AG04450 (cell line): ENCODE results near the gene EGLN1. TPM values are rescaled to one million over a fixed set of nuclear protein-coding genes. Genes with fewer than 3 reads are reported as not detected.

Source experiments
- CTCF ChIA-PET: fragments of 300-600, 350-600 bp; formaldehyde crosslinking; extraction: SDS; loops from one replicate; lab custom pipeline; 2022; ENCODE audit warnings: antibody characterized with exemption, inconsistent platforms; lab: Charles Lee
- POLR2A ChIA-PET: fragments of 350-600 bp; formaldehyde crosslinking; extraction: SDS; loops from one replicate; lab custom pipeline; 2021; ENCODE audit warnings: antibody characterized with exemption, inconsistent platforms; lab: Yijun Ruan, JAX
- DNase-seq: peaks from one replicate; pipeline ENCODE4 v3.0.0-alpha.2; 2011; ENCODE audit warnings: low read depth, low spot score
- H3K27ac ChIP-seq: one replicate; pipeline ENCODE4 v1.5.1; 2012; ENCODE audit warnings: low read depth, low read length, control low read depth
- H3K27me3 ChIP-seq: one replicate; pipeline ENCODE4 v1.6.0; 2012; ENCODE audit warnings: low read length; ENCODE audit not compliant: control insufficient read depth, insufficient read depth
- H3K4me3 ChIP-seq: 2 replicates; pipeline ENCODE4 v1.5.1; 2011; ENCODE audit warnings: mild to moderate bottlenecking, low read depth, low read length, control low read depth
- H3K9me3 ChIP-seq: 2 replicates; pipeline ENCODE4 v1.5.1; 2012; ENCODE audit warnings: low read length; ENCODE audit not compliant: control insufficient read depth, insufficient read depth
- CTCF ChIP-seq: IDR thresholded peaks from 2 replicates; pipeline ENCODE4 v1.5.1; 2011; ENCODE audit warnings: low read depth, low read length, control low read depth, inconsistent platforms
- polyA plus RNA-seq: library from polyadenylated mRNA; depleted of rRNA; stranded (reverse); fragments of >200 nt; gene quantifications from 2 replicates; pipeline ENCODE4 v1.2.3, GENCODE V29; 2011

Gene EGLN1
- polyA plus RNA-seq, 1 experiment: 48.2 TPM

- POLR2A ChIA-PET: interaction anchor here (0.7 kb wide), 1 partner anchor 20 kb away, joined by 12 read pairs; the partner anchor contains the start of gene EXOC8
- peak; percentile 80 for TF ChIP-seq CTCF
- no peaks in the 10 kb centered on the region for H3K27me3 ChIP-seq
- H3K27ac ChIP-seq: no peak overlapping the region
- DNase-seq: no peak
- no peak overlapping the region for H3K4me3 ChIP-seq
- H3K9me3 ChIP-seq: no peaks in the 10 kb centered on the region
- CTCF ChIA-PET: interaction anchor here (0.5 to 3.9 kb wide), 36 partner anchors 9 to 1269 kb away, joined by 3 to 43 read pairs (median 6); partner anchors contain the start of genes EXOC8 and SPRTN
Measured at GRCh38 chr1:231357831-231358354, 64.2 kb downstream of the EGLN1 start.

GRCh38 chr1:231357187-231357772 is 64.8 kb downstream of the EGLN1 start:
- no peak for TF ChIP-seq CTCF
- CTCF ChIA-PET: interaction anchor here (0.5 to 3.9 kb wide), 35 partner anchors 8 to 864 kb away, joined by 3 to 43 read pairs (median 5); partner anchors contain the start of genes EXOC8 and SPRTN

GRCh38 chr1:231355171-231355570 is 66.9 kb downstream of the EGLN1 start:
- no peak for TF ChIP-seq CTCF
- POLR2A ChIA-PET: interaction anchor here (1.8 kb wide), 1 partner anchor 17 kb away, joined by 4 read pairs; the partner anchor contains the start of genes EXOC8 and SPRTN
- Histone ChIP-seq H3K9me3 (no peaks in the 10 kb centered on the region), H3K4me3 (no peak overlapping the region), H3K27ac (peak overlapping the region; percentile 42), H3K27me3 (no peaks in the 10 kb centered on the region)
- no peak for DNase-seq
- CTCF ChIA-PET: interaction anchor here (0.9 to 3.9 kb wide), 3 partner anchors 17 to 236 kb away, joined by 3 to 43 read pairs (median 3); partner anchors contain the start of gene SPRTN

More at GRCh38 chr1:231357187-231357772, 64.8 kb downstream of the EGLN1 start:
- no peaks in the 10 kb centered on the region for H3K9me3 ChIP-seq
- no peak for DNase-seq
- H3K27me3 ChIP-seq: no peaks in the 10 kb centered on the region
- H3K27ac ChIP-seq: no peak overlapping the region
- H3K4me3 ChIP-seq: no peak overlapping the region
- POLR2A ChIA-PET: interaction anchor here (0.7 kb wide), 1 partner anchor 19 kb away, joined by 12 read pairs; the partner anchor contains the start of gene EXOC8

GRCh38 chr1:231354330-231355020 is 67.6 kb downstream of the EGLN1 start:
- DNase-seq: no peak
- no peaks in the 10 kb centered on the region for H3K27me3 ChIP-seq
- TF ChIP-seq CTCF: no peak
- no peaks in the 10 kb centered on the region for H3K9me3 ChIP-seq
- no peak overlapping the region for H3K4me3 ChIP-seq
- ChIA-PET CTCF (interaction anchor here (0.6 to 3.9 kb wide), 3 partner anchors 16 to 556 kb away, joined by 3 to 43 read pairs (median 3); partner anchors contain the start of gene SPRTN), POLR2A (interaction anchor here (1.8 kb wide), 1 partner anchor 17 kb away, joined by 4 read pairs; the partner anchor contains the start of genes EXOC8 and SPRTN)
- no peak overlapping the region for H3K27ac ChIP-seq
